H9 (cell line): Measurements from ENCODE around the gene C1orf141. TPM values are rescaled to one million over a fixed set of nuclear protein-coding genes. Genes with fewer than 3 reads are reported as not detected.

ENCODE experiments used
- DNase-seq: peaks from one replicate; pipeline ENCODE4 v3.0.0-alpha.2; 2017
- H2AFZ ChIP-seq: one replicate; pipeline ENCODE4 v1.6.1; 2013; ENCODE audit warnings: mild to moderate bottlenecking, low read length, control low read depth, moderate library complexity
- H2AK5ac ChIP-seq: 2 replicates; pipeline ENCODE4 v1.6.1; 2013; ENCODE audit warnings: low read length, control low read depth, mixed read lengths; ENCODE audit not compliant: insufficient read length
- H2BK120ac ChIP-seq: one replicate; pipeline ENCODE4 v1.6.1; 2013; ENCODE audit warnings: low read depth, mild to moderate bottlenecking, low read length, control low read depth, inconsistent platforms; ENCODE audit not compliant: poor library complexity, severe bottlenecking
- H2BK12ac ChIP-seq: 2 replicates; pipeline ENCODE4 v1.6.1; 2013; ENCODE audit warnings: low read length, control low read depth, mixed read lengths, low read depth; ENCODE audit not compliant: insufficient read length
- H2BK15ac ChIP-seq: 2 replicates; pipeline ENCODE4 v1.6.1; 2013; ENCODE audit warnings: low read depth, low read length, control low read depth
- H2BK20ac ChIP-seq: one replicate; pipeline ENCODE4 v1.6.1; 2013; ENCODE audit warnings: low read depth, mild to moderate bottlenecking, low read length, control low read depth, inconsistent platforms; ENCODE audit not compliant: poor library complexity, severe bottlenecking
- H2BK5ac ChIP-seq: 2 replicates; pipeline ENCODE4 v1.6.1; 2013; ENCODE audit warnings: low read length, control low read depth, mixed read lengths; ENCODE audit not compliant: insufficient read length
- H3K14ac ChIP-seq: 2 replicates; pipeline ENCODE4 v1.6.1; 2013; ENCODE audit warnings: low read length, control low read depth; ENCODE audit not compliant: insufficient read depth
- H3K18ac ChIP-seq: 2 replicates; pipeline ENCODE4 v1.6.1; 2013; ENCODE audit warnings: low read depth, mild to moderate bottlenecking, mixed read lengths, low read length, control low read depth; ENCODE audit not compliant: insufficient read length
- H3K23ac ChIP-seq: 2 replicates; pipeline ENCODE4 v1.6.1; 2013; ENCODE audit warnings: low read length, control low read depth, mixed read lengths, low read depth; ENCODE audit not compliant: insufficient read length
- H3K23me2 ChIP-seq: 2 replicates; pipeline ENCODE4 v1.6.1; 2013; ENCODE audit warnings: low read depth, mild to moderate bottlenecking, mixed read lengths, low read length, control low read depth; ENCODE audit not compliant: insufficient read length, poor library complexity, severe bottlenecking
- H3K27ac ChIP-seq: 2 replicates; pipeline ENCODE4 v1.5.1; 2013; ENCODE audit warnings: low read length, control low read depth, mixed read lengths, low read depth; ENCODE audit not compliant: insufficient read length
- H3K27me3 ChIP-seq: 2 replicates; pipeline ENCODE4 v1.6.1; 2013; ENCODE audit warnings: low read length, control low read depth, inconsistent platforms; ENCODE audit not compliant: insufficient read depth
- H3K4ac ChIP-seq: 2 replicates; pipeline ENCODE4 v1.6.1; 2013; ENCODE audit warnings: low read depth, mild to moderate bottlenecking, control low read depth, inconsistent platforms, low read length, moderate library complexity
- H3K4me1 ChIP-seq: 2 replicates; pipeline ENCODE4 v1.6.1; 2013; ENCODE audit warnings: low read length, control low read depth, inconsistent platforms; ENCODE audit not compliant: insufficient read depth
- H3K4me2 ChIP-seq: 2 replicates; pipeline ENCODE4 v1.6.1; 2013; ENCODE audit warnings: low read length, control low read depth, mixed read lengths; ENCODE audit not compliant: insufficient read length, insufficient read depth
- H3K56ac ChIP-seq: 2 replicates; pipeline ENCODE4 v1.6.1; 2013; ENCODE audit warnings: low read depth, mild to moderate bottlenecking, mixed read lengths, low read length, control low read depth; ENCODE audit not compliant: insufficient read length
- H3K79me1 ChIP-seq: 2 replicates; pipeline ENCODE4 v1.6.1; 2013; ENCODE audit warnings: low read depth, mild to moderate bottlenecking, moderate library complexity, low read length, control low read depth, inconsistent platforms; ENCODE audit not compliant: insufficient read depth, poor library complexity, severe bottlenecking
- H3K79me2 ChIP-seq: 2 replicates; pipeline ENCODE4 v1.6.1; 2013; ENCODE audit warnings: low read length, control low read depth, inconsistent platforms; ENCODE audit not compliant: insufficient read depth
- H3K9ac ChIP-seq: 2 replicates; pipeline ENCODE4 v1.6.1; 2013; ENCODE audit warnings: low read length, control low read depth, mixed read lengths; ENCODE audit not compliant: insufficient read length; ENCODE audit errors: extremely low read depth
- H3K9me3 ChIP-seq: one replicate; pipeline ENCODE4 v1.6.1; 2013; ENCODE audit warnings: low read depth, low read length, inconsistent platforms; ENCODE audit not compliant: control insufficient read depth
- H3T11ph ChIP-seq: one replicate; pipeline ENCODE4 v1.6.1; 2013; ENCODE audit warnings: mild to moderate bottlenecking, low read length, control low read depth, inconsistent platforms
- H4K20me1 ChIP-seq: one replicate; pipeline ENCODE4 v1.6.1; 2013; ENCODE audit not compliant: control insufficient read depth, insufficient read length, insufficient read depth
- H4K5ac ChIP-seq: 2 replicates; pipeline ENCODE4 v1.6.1; 2013; ENCODE audit warnings: low read depth, mild to moderate bottlenecking, mixed read lengths, low read length, control low read depth; ENCODE audit not compliant: insufficient read length
- H4K8ac ChIP-seq: replicated peaks from 2 replicates; pipeline ENCODE4 v1.6.1; 2013; ENCODE audit warnings: low read length, control low read depth, mixed read lengths, low read depth; ENCODE audit not compliant: insufficient read length
- H4K91ac ChIP-seq: 2 replicates; pipeline ENCODE4 v1.6.1; 2013; ENCODE audit warnings: low read depth, mild to moderate bottlenecking, moderate library complexity, mixed read lengths, low read length, control low read depth; ENCODE audit not compliant: insufficient read length
- H3K27ac Mint-ChIP-seq, 3 experiments: 2 replicates in 2 of 3; 3 replicates in 1 of 3; pipeline ENCODE4 v1.8.0; 2020 to 2021; ENCODE audit warnings: mixed read lengths in 3 of 3, mild to moderate bottlenecking in 1 of 3, moderate library complexity in 1 of 3
- H3K27me3 Mint-ChIP-seq: 2 replicates; pipeline ENCODE4 v1.8.0; 2021; ENCODE audit warnings: low read depth, mild to moderate bottlenecking, moderate library complexity, mixed read lengths
- H3K36me3 Mint-ChIP-seq, 3 experiments: 2 replicates in 2 of 3; 3 replicates in 1 of 3; pipeline ENCODE4 v1.8.0; 2020 to 2021; ENCODE audit warnings: low read depth in 3 of 3, mixed read lengths in 3 of 3; ENCODE audit not compliant: insufficient read depth in 1 of 3
- H3K4me1 Mint-ChIP-seq, 2 experiments: 2 replicates each; pipeline ENCODE4 v1.8.0; 2020; ENCODE audit warnings: mixed read lengths in 2 of 2
- H3K4me3 Mint-ChIP-seq, 2 experiments: 2 replicates in 1 of 2; 3 replicates in 1 of 2; pipeline ENCODE4 v1.8.0; 2020 to 2021; ENCODE audit warnings: mild to moderate bottlenecking in 2 of 2, mixed read lengths in 2 of 2, moderate library complexity in 1 of 2
- H3K9me3 Mint-ChIP-seq, 2 experiments: 2 replicates in 1 of 2; 3 replicates in 1 of 2; pipeline ENCODE4 v1.8.0; 2020; ENCODE audit warnings: mild to moderate bottlenecking in 2 of 2, mixed read lengths in 2 of 2, moderate library complexity in 1 of 2
- CTCF ChIP-seq: fragments of 200-600 bp; sonication (generic); conservative IDR thresholded peaks from 3 replicates; pipeline ENCODE4 v1.8.0; 2021; ENCODE audit warnings: antibody characterized with exemption, mild to moderate bottlenecking
- WGBS: extraction: QIAGEN DNeasy Blood & Tissue Kit; methylation state at CpG from one replicate; pipeline ENCODE4 v1.1.7; 2013; ENCODE audit warnings: missing lambda C conversion rate, low lambda C conversion rate, mixed read lengths; ENCODE audit not compliant: insufficient read length; ENCODE audit errors: extremely low coverage; 5-methylcytosine and 5-hydroxymethylcytosine counted together
- total RNA-seq: library from RNA; stranded (reverse); gene quantifications from 2 replicates; pipeline ENCODE4 v1.2.1, GENCODE V29; 2021

C1orf141 gene
- total RNA-seq, 1 experiment from 2014 or later: not detected

DNA sequence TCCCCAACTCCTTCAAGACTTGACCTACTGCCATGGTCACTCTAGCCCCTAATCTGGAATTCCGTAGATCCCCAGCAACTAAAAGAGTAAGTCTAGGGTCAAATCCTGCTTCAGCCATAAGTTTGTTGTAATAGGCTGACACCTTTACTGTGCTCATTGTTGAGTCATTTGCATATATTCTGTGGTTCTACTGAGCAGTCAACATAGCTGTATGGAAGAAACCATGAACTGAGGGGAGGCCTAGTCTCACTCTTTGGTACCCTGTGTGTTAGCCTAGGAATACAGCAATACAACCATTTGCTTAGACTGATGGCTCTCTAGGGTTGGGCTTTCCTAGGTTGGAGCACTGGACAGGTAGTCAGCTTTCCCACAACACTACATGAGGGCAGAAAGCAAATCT, 57.2 kb downstream of the C1orf141 start:
- no peak overlapping the region for H3K56ac ChIP-seq
- no peaks in the 10 kb centered on the region for H3K27me3 ChIP-seq
- H3K79me2 ChIP-seq: no peaks in the 10 kb centered on the region
- H3K14ac ChIP-seq: no peak overlapping the region
- no peak overlapping the region for H3K4ac ChIP-seq
- H3K18ac ChIP-seq: no peak overlapping the region
- no peak for DNase-seq
- H3T11ph ChIP-seq: no peak overlapping the region
- no peak overlapping the region for H4K91ac ChIP-seq
- H2BK5ac ChIP-seq: no peak overlapping the region
- no peak overlapping the region for H2BK20ac ChIP-seq
- Mint-ChIP-seq H3K4me3 (no peak overlapping the region), H3K36me3 (peaks cover 0 to 5% (median 0%) of the 10 kb centered on the region in 3 experiments; a peak in 2 of 7 replicates), H3K4me1 (no peaks in the 10 kb centered on the region), H3K27ac (no peak overlapping the region), H3K27me3 (no peaks in the 10 kb centered on the region; the same call in 1 of the 2 replicates), H3K9me3 (peaks cover 2 to 4% of the 10 kb centered on the region in 2 experiments; a peak in 2 of 5 replicates)
- no peak overlapping the region for H3K4me2 ChIP-seq
- H3K79me1 ChIP-seq: no peaks in the 10 kb centered on the region
- TF ChIP-seq CTCF: no peak
- no peak overlapping the region for H2AFZ ChIP-seq
- H2BK12ac ChIP-seq: no peak overlapping the region
- H4K5ac ChIP-seq: no peak overlapping the region
- no peak overlapping the region for H3K27ac ChIP-seq
- H3K9ac ChIP-seq: no peak overlapping the region
- H3K9me3 ChIP-seq: no peaks in the 10 kb centered on the region
- no peak overlapping the region for H2BK120ac ChIP-seq
- H4K8ac ChIP-seq: no peak overlapping the region
- no peaks in the 10 kb centered on the region for H4K20me1 ChIP-seq
- no peak overlapping the region for H2AK5ac ChIP-seq
- H3K23ac ChIP-seq: no peak overlapping the region
- H3K4me1 ChIP-seq: no peaks in the 10 kb centered on the region
- no peak overlapping the region for H2BK15ac ChIP-seq
- WGBS: no CpG with 5 or more reads among the region's 1 CpG
- H3K23me2 ChIP-seq: no peaks in the 10 kb centered on the region
